GM10266 (cell line): Measurements from ENCODE around the gene FAM83D.

Experiments used
- DNase-seq: peaks from one replicate; pipeline ENCODE4 v3.0.0; 2012; ENCODE audit errors: extremely low spot score
- CTCF ChIP-seq: IDR thresholded peaks from 2 replicates; pipeline ENCODE4 v1.5.1; 2012; ENCODE audit warnings: mild to moderate bottlenecking, low read depth; ENCODE audit not compliant: control insufficient read depth, insufficient read depth; ENCODE audit errors: missing control alignments

FAM83D gene

GRCh38 chr20:38915355-38915754 is 10.9 kb upstream of the FAM83D start:
- DNase-seq, result no peak
- no peak for TF ChIP-seq CTCF

GRCh38 chr20:38917657-38918056 is 8.6 kb upstream of the FAM83D start:
- no peak for DNase-seq
- no peak for TF ChIP-seq CTCF

- DNase-seq, result no peak
- no peak for TF ChIP-seq CTCF
Observed at GRCh38 chr20:38918172-38918571, 8.0 kb upstream of the FAM83D start.

GRCh38 chr20:38919683-38920082 is 6.5 kb upstream of the FAM83D start:
- no peak for TF ChIP-seq CTCF
- no peak for DNase-seq

- DNase-seq, result no peak
- TF ChIP-seq CTCF, result no peak
Observed at GRCh38 chr20:38920411-38920810, 5.8 kb upstream of the FAM83D start.

- no peak for DNase-seq
- TF ChIP-seq CTCF, result no peak
Observed at GRCh38 chr20:38920851-38921250, 5.4 kb upstream of the FAM83D start.

GRCh38 chr20:38924718-38925117 is 1.5 kb upstream of the FAM83D start:
- no peak for DNase-seq
- TF ChIP-seq CTCF, result no peak
